Measurements from ENCODE around the gene ADCY1. TPM values are rescaled to one million over a fixed set of nuclear protein-coding genes. Genes with fewer than 3 reads are reported as not detected.

ADCY1 gene
- polyA plus RNA-seq, 4 donors, result under 0.01 to 1.0 (median 0.88) TPM; not detected in 1

GRCh38 chr7:45627691-45628456 is 53.7 kb downstream of the ADCY1 start:
- no peak overlapping the region for H3K4me3 ChIP-seq (ENCODE audit: low read depth in 1 of 3, low read length in 3 of 3)
- H3K9me3 ChIP-seq (ENCODE audit: control insufficient read depth in 2 of 2, insufficient read depth in 1 of 2, low read depth in 1 of 2, low read length in 1 of 2), result peaks cover 0 to 8% of the 10 kb centered on the region in 2 donors
- no peak overlapping the region for H3K27ac ChIP-seq (ENCODE audit: low read depth in 1 of 3, low read length in 2 of 3)
- DNase-seq, result no peak
- no peaks in the 10 kb centered on the region for H3K27me3 ChIP-seq (ENCODE audit: control insufficient read depth in 3 of 3, insufficient read depth in 3 of 3, low read length in 3 of 3)
- FAIRE-seq, result no peak
- 80 to 89% (median 86%) methylated on average over 5 to 8 of the region's 8 CpGs for WGBS, 3 donors
- no peaks in the 10 kb centered on the region for H3K36me3 ChIP-seq (ENCODE audit: control insufficient read depth in 3 of 3, insufficient read depth in 2 of 3, low read depth in 1 of 3, low read length in 3 of 3)
- no peaks in the 10 kb centered on the region for H3K4me1 ChIP-seq (ENCODE audit: control insufficient read depth in 3 of 3, insufficient read depth in 2 of 3, low read depth in 1 of 3, low read length in 2 of 3)

DNA sequence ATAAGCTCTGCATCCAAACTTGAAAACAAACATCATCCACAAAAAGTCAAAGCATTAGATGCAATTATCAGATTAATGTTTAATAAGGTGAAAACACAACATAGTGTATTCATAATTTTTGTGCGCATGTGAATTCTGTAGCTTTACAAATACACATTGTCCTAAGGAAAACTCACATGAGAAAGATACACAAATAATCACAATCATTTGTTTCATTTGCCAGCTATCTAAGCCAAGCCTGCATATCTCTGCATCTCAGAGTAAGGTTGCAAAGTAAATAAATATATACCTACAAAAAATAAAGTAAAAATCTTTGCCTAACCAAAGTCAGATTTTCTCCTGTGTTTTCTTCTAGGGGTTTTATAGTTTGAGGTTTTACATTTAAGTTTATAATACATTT is 57.4 kb downstream of the ADCY1 start:
- WGBS, 3 donors, result 93 to 99% (median 93%) methylated on average over 1 of the region's 1 CpG
- Histone ChIP-seq H3K27me3 (ENCODE audit: control insufficient read depth in 3 of 3, insufficient read depth in 3 of 3, low read length in 3 of 3) (no peaks in the 10 kb centered on the region), H3K9me3 (ENCODE audit: control insufficient read depth in 2 of 2, insufficient read depth in 1 of 2, low read depth in 1 of 2, low read length in 1 of 2) (peaks cover 0 to 2% of the 10 kb centered on the region in 2 donors), H3K4me1 (ENCODE audit: control insufficient read depth in 3 of 3, insufficient read depth in 2 of 3, low read depth in 1 of 3, low read length in 2 of 3) (no peaks in the 10 kb centered on the region), H3K27ac (ENCODE audit: low read depth in 1 of 3, low read length in 2 of 3) (no peak overlapping the region), H3K36me3 (ENCODE audit: control insufficient read depth in 3 of 3, insufficient read depth in 2 of 3, low read depth in 1 of 3, low read length in 3 of 3) (no peaks in the 10 kb centered on the region), H3K4me3 (ENCODE audit: low read depth in 1 of 3, low read length in 3 of 3) (no peak overlapping the region)
- FAIRE-seq, result no peak
- DNase-seq, result no peak

GRCh38 chr7:45636733-45637132 is 62.6 kb downstream of the ADCY1 start:
- Histone ChIP-seq H3K9me3 (ENCODE audit: control insufficient read depth in 2 of 2, insufficient read depth in 1 of 2, low read depth in 1 of 2, low read length in 1 of 2) (no peaks in the 10 kb centered on the region), H3K36me3 (ENCODE audit: control insufficient read depth in 3 of 3, insufficient read depth in 2 of 3, low read depth in 1 of 3, low read length in 3 of 3) (no peaks in the 10 kb centered on the region), H3K27ac (ENCODE audit: low read depth in 1 of 3, low read length in 2 of 3) (no peak overlapping the region), H3K4me1 (ENCODE audit: control insufficient read depth in 3 of 3, insufficient read depth in 2 of 3, low read depth in 1 of 3, low read length in 2 of 3) (no peaks in the 10 kb centered on the region), H3K27me3 (ENCODE audit: control insufficient read depth in 3 of 3, insufficient read depth in 3 of 3, low read length in 3 of 3) (no peaks in the 10 kb centered on the region), H3K4me3 (ENCODE audit: low read depth in 1 of 3, low read length in 3 of 3) (no peak overlapping the region)
- FAIRE-seq, result no peak
- no peak for DNase-seq
- WGBS, 3 donors, result 85 to 89% (median 87%) methylated on average over 3 of the region's 3 CpGs

- H3K4me3 ChIP-seq (ENCODE audit: low read depth in 1 of 3, low read length in 3 of 3), result no peak overlapping the region
- H3K4me1 ChIP-seq (ENCODE audit: control insufficient read depth in 3 of 3, insufficient read depth in 2 of 3, low read depth in 1 of 3, low read length in 2 of 3), result no peaks in the 10 kb centered on the region
- 35 to 51% (median 41%) methylated on average over 2 of the region's 2 CpGs for WGBS, 3 donors
- H3K36me3 ChIP-seq (ENCODE audit: control insufficient read depth in 3 of 3, insufficient read depth in 2 of 3, low read depth in 1 of 3, low read length in 3 of 3), result no peaks in the 10 kb centered on the region
- no peaks in the 10 kb centered on the region for H3K9me3 ChIP-seq (ENCODE audit: control insufficient read depth in 2 of 2, insufficient read depth in 1 of 2, low read depth in 1 of 2, low read length in 1 of 2)
- no peak for FAIRE-seq
- no peak overlapping the region for H3K27ac ChIP-seq (ENCODE audit: low read depth in 1 of 3, low read length in 2 of 3)
- H3K27me3 ChIP-seq (ENCODE audit: control insufficient read depth in 3 of 3, insufficient read depth in 3 of 3, low read length in 3 of 3), result no peaks in the 10 kb centered on the region
- peak in 1 of 2 donors; percentile 12 for DNase-seq
Observed at GRCh38 chr7:45638916-45639315, 64.7 kb downstream of the ADCY1 start.

DNA sequence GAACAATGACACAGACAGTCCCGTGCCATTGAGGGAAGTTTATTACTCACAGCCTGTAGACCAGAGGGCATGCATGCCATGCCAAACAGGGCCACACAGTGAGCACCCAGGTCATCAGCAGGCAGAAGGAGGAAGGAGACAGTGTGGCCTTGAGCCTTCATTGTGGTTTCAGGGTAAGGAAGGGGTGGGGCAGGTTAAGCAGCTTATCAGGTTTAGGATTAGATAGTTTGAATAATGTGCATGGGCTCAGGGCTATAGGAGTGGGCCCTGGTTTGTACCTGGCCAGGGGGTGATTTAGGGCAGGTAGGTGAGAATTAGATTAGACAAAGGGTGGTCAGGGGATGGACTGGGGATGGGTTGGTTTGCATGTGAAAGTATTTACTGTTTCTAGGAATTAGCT is 67.9 kb downstream of the ADCY1 start:
- Histone ChIP-seq H3K27me3 (ENCODE audit: control insufficient read depth in 3 of 3, insufficient read depth in 3 of 3, low read length in 3 of 3) (no peaks in the 10 kb centered on the region), H3K27ac (ENCODE audit: low read depth in 1 of 3, low read length in 2 of 3) (no peak overlapping the region), H3K4me3 (ENCODE audit: low read depth in 1 of 3, low read length in 3 of 3) (no peak overlapping the region), H3K4me1 (ENCODE audit: control insufficient read depth in 3 of 3, insufficient read depth in 2 of 3, low read depth in 1 of 3, low read length in 2 of 3) (no peaks in the 10 kb centered on the region), H3K36me3 (ENCODE audit: control insufficient read depth in 3 of 3, insufficient read depth in 2 of 3, low read depth in 1 of 3, low read length in 3 of 3) (no peaks in the 10 kb centered on the region), H3K9me3 (ENCODE audit: control insufficient read depth in 2 of 2, insufficient read depth in 1 of 2, low read depth in 1 of 2, low read length in 1 of 2) (no peaks in the 10 kb centered on the region)
- no peak for DNase-seq
- WGBS, 3 donors, result 57 to 87% (median 82%) methylated on average over 1 of the region's 1 CpG
- no peak for FAIRE-seq

DNA sequence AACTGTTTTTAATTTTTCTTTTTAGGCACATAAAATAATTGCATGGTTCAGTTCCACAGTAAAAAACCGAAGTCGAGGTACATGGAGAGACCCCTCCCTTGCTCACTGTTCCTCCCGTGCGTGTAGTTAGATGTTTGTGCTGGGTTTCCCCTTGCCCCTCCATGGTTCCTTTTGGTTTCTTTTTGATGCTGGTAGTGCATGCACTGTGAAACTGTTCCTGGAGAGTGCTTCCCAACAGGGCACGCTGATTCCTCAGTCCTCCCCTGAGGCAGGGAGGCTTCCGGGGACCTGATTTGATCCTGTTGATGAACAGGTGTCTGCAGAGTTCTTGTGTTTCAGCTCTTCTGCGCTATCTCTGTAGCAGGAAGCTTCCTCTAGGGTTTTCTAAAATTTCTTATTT is 69.5 kb downstream of the ADCY1 start:
- FAIRE-seq (no peak), DNase-seq (no peak)
- Histone ChIP-seq H3K4me1 (ENCODE audit: control insufficient read depth in 3 of 3, insufficient read depth in 2 of 3, low read depth in 1 of 3, low read length in 2 of 3) (no peaks in the 10 kb centered on the region), H3K9me3 (ENCODE audit: control insufficient read depth in 2 of 2, insufficient read depth in 1 of 2, low read depth in 1 of 2, low read length in 1 of 2) (no peaks in the 10 kb centered on the region), H3K36me3 (ENCODE audit: control insufficient read depth in 3 of 3, insufficient read depth in 2 of 3, low read depth in 1 of 3, low read length in 3 of 3) (no peaks in the 10 kb centered on the region), H3K27ac (ENCODE audit: low read depth in 1 of 3, low read length in 2 of 3) (no peak overlapping the region), H3K27me3 (ENCODE audit: control insufficient read depth in 3 of 3, insufficient read depth in 3 of 3, low read length in 3 of 3) (no peaks in the 10 kb centered on the region), H3K4me3 (ENCODE audit: low read depth in 1 of 3, low read length in 3 of 3) (no peak overlapping the region)
- WGBS, 3 donors, result 85 to 88% (median 87%) methylated on average over 7 of the region's 7 CpGs

- FAIRE-seq (no peak), DNase-seq (no peak)
- H3K36me3 ChIP-seq (ENCODE audit: control insufficient read depth in 3 of 3, insufficient read depth in 2 of 3, low read depth in 1 of 3, low read length in 3 of 3), result no peaks in the 10 kb centered on the region
- no peaks in the 10 kb centered on the region for H3K4me1 ChIP-seq (ENCODE audit: control insufficient read depth in 3 of 3, insufficient read depth in 2 of 3, low read depth in 1 of 3, low read length in 2 of 3)
- WGBS, 3 donors, result 56 to 83% (median 80%) methylated on average over 4 of the region's 4 CpGs
- no peaks in the 10 kb centered on the region for H3K9me3 ChIP-seq (ENCODE audit: control insufficient read depth in 2 of 2, insufficient read depth in 1 of 2, low read depth in 1 of 2, low read length in 1 of 2)
- H3K27me3 ChIP-seq (ENCODE audit: control insufficient read depth in 3 of 3, insufficient read depth in 3 of 3, low read length in 3 of 3), result no peaks in the 10 kb centered on the region
- no peak overlapping the region for H3K4me3 ChIP-seq (ENCODE audit: low read depth in 1 of 3, low read length in 3 of 3)
- H3K27ac ChIP-seq (ENCODE audit: low read depth in 1 of 3, low read length in 2 of 3), result no peak overlapping the region
Observed at GRCh38 chr7:45644237-45644636, 70.1 kb downstream of the ADCY1 start.

DNA sequence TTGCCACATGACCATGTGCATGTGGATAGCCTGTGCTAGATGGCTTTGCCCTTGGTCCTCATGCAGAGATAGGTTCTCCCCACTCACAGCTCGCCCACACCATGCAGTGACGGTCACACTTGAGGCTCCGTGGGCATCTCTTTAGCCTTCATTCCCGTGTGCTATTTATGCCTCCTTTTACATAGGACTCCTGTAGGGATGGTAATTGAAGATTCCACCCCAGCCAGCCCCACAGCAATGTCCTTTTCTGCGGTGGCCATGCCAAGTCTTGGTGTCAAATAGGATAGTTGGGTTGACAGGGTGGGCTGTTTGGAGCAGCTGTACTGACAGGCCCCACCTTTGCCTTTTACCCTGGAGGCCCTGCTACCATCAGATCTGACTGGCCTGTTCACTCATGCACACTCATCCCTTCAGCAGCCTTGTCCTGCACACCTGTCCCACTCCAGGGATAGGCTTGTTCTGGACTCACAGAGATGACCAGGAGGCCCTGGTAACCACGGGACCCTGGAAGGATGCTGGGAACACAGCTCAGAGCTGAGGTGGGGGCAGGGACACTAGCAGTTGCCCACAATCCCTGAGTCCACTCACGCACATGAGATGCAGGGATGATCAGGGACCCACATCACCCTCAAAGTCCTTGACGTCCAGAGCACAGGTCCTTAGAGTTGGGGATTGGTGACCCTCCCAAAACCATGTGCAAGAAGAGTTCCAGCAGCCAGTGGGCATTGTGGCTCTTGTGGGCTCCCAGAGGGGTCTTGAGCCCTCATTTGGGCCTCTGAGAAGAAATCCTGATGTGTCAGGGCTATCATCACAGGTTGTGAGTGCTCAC is 71.2 kb downstream of the ADCY1 start:
- no peaks in the 10 kb centered on the region for H3K4me1 ChIP-seq (ENCODE audit: control insufficient read depth in 3 of 3, insufficient read depth in 2 of 3, low read depth in 1 of 3, low read length in 2 of 3)
- 79 to 89% (median 86%) methylated on average over 8 of the region's 8 CpGs for WGBS, 3 donors
- FAIRE-seq, result no peak

More for the DNA sequence above, 71.2 kb downstream of the ADCY1 start:
- no peak for DNase-seq
- H3K9me3 ChIP-seq (ENCODE audit: control insufficient read depth in 2 of 2, insufficient read depth in 1 of 2, low read depth in 1 of 2, low read length in 1 of 2), result no peaks in the 10 kb centered on the region
- no peaks in the 10 kb centered on the region for H3K27me3 ChIP-seq (ENCODE audit: control insufficient read depth in 3 of 3, insufficient read depth in 3 of 3, low read length in 3 of 3)
- no peak overlapping the region for H3K27ac ChIP-seq (ENCODE audit: low read depth in 1 of 3, low read length in 2 of 3)
- H3K36me3 ChIP-seq (ENCODE audit: control insufficient read depth in 3 of 3, insufficient read depth in 2 of 3, low read depth in 1 of 3, low read length in 3 of 3), result no peaks in the 10 kb centered on the region
- H3K4me3 ChIP-seq (ENCODE audit: low read depth in 1 of 3, low read length in 3 of 3), result no peak overlapping the region
